HAP-1 (cell line): Measurements from ENCODE around the gene PEX26.
"Not testable (repeated sequence)": the region's sequence is repeated elsewhere in the genome, so short reads cannot be mapped to it uniquely, and the experiment has no call there.

Experiments
- DNase-seq, 2 experiments: peaks; one replicate each; pipeline ENCODE4 v3.0.0-alpha.2; 2016 to 2020; ENCODE audit warnings: low spot score in 2 of 2
- H3K27me3 ChIP-seq: fragments of 250-450 bp; sonication (Bioruptor Pico); 2 replicates; pipeline ENCODE4 v1.5.1; 2020; ENCODE audit warnings: low read depth, mild to moderate bottlenecking, moderate library complexity
- H3K36me3 ChIP-seq: fragments of 250-450 bp; sonication (Bioruptor Pico); replicated peaks from 2 replicates; pipeline ENCODE4 v1.5.1; 2020; ENCODE audit warnings: mild to moderate bottlenecking
- H3K4me1 ChIP-seq: fragments of 250-450 bp; sonication (Bioruptor Pico); 2 replicates; pipeline ENCODE4 v1.5.1; 2020; ENCODE audit warnings: mild to moderate bottlenecking
- H3K4me3 ChIP-seq: fragments of 250-450 bp; sonication (Bioruptor Pico); 2 replicates; pipeline ENCODE4 v1.5.1; 2020; ENCODE audit warnings: mild to moderate bottlenecking, moderate library complexity
- H3K9me3 ChIP-seq: fragments of 250-450 bp; sonication (Bioruptor Pico); 2 replicates; pipeline ENCODE4 v1.5.1; 2020; ENCODE audit warnings: mild to moderate bottlenecking, moderate library complexity
- in situ Hi-C: fragments of 300-500 bp; cut with MboI; formaldehyde crosslinking; loops from 3 replicates; pipeline ENCODE4 v1.14.3; 2020; ENCODE audit warnings: low sequenced_read_pairs, inconsistent platforms, mixed read lengths

PEX26 gene

DNA sequence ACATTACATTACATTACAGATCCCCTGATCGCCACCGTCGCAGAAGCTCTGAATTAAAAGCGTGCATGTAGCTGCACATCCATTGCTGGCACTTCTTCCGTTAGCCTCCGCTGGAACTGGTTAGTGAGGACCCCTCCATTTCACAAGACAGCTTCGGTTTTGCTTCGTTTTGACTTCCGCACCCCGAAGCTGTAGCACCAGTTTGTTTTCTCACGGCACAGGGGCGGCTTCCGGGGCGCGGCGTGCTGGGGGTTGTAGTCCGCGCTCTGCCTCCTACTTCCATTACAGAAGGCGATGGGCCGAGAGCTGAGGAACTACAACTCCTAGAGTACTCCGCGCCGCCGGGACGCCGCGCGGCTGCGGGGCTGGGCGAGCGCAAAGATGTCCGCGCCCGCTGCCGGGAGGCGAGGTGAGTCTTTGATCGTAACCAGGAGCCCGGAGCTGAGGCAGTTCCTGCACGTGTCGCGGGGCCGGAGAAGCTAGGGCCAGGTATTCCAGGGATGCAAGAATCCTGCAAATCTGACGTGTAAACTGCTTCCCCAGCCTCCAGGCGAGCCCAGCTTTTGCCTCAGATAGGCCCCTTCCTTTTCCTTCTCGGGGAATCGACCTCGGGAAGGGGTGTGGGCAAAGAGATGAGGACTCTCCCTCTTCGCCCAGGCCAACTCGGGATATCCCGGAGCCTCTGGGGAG is at the start of gene PEX26:
PEX26 (plus strand) TSS at position 352 of the 690 bp plus-strand sequence. CDS start 387 bp downstream, outside the sequence.
- Histone ChIP-seq H3K27me3 (no peaks in the 10 kb centered on the region), H3K4me1 (peaks cover 15% of the 10 kb centered on the region), H3K9me3 (no peaks in the 10 kb centered on the region), H3K36me3 (peaks cover 33% of the 10 kb centered on the region), H3K4me3 (peak within 1 kb of the TSS; percentile 89)
- in situ Hi-C loops: no loop called here
- peak; percentile 92 to 94 for DNase-seq

DNA sequence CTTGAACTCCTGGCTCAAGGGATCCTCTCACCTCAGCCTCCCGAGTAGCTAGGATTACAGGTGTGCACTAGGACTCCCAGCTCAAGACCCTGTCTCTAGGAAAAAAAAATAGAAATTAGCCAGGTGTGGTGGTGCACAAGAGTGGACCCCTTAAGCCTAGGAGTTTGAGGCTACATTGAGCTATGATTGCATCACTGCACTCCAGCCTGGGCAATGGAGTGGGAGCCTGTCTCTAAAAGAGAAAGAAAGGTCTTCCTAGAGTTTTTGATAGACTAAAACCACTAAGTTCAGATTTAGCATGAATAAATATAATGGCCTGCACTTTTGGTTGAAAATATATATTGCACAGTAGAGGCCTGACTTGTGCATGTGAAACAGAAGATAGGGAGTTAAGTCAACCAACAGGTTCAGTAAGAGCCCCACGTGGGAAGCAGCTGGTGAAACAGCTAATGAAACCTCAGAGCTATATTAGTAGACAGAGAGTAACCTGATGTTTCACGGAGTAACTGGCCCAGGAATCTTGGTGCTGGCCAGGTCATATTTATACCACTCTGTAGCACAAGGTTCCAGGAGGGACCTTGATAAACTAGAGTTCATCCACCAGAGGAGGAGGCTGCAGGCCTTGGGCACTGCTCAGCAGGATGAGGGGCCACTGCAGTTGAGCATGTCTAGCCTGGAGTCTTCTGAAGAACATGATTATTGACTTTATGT is 48.8 kb upstream of the PEX26 start:
- in situ Hi-C loops: loop anchor here (5.0 kb wide), 1 partner anchor 33 kb away; no protein-coding TSS in a partner anchor
- Histone ChIP-seq H3K27me3 (no peaks in the 10 kb centered on the region), H3K36me3 (no peaks in the 10 kb centered on the region), H3K4me1 (peaks cover 3% of the 10 kb centered on the region), H3K4me3 (no peak overlapping the region), H3K9me3 (no peaks in the 10 kb centered on the region)
- no peak for DNase-seq

DNA sequence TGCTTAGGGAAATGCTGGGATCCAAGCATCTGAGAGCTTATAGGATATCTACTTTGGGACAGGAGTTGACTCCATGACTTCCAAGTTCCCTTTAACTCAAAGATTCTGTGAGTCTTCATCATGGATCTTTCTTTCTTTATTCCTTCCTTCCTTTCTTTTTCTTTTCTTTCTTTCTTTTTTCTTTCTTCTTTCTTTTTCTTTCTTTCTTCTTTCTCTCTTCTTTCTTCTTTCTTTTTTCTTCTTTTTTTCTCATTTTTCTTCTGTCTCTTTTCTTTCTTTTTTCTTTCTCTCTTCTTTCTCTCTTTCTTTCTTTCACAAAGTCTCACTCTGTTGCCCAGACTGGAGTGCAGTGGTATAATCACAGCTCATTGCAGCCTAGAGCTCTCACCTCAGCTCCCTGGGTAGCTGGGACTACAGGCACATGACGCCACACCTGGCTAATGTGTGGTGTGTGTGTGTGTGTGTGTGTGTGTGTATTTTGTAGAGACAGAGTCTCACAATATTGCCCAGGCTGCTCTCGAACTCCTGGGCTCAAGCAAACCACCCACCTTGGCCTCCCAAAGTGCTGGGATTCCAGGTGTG is 48.0 kb upstream of the PEX26 start:
- H3K4me1 ChIP-seq: peaks cover under 1% of the 10 kb centered on the region
- in situ Hi-C loops: loop anchor here (5.0 kb wide), 1 partner anchor 33 kb away; no protein-coding TSS in a partner anchor
- no peak overlapping the region for H3K4me3 ChIP-seq
- H3K36me3 ChIP-seq: no peaks in the 10 kb centered on the region
- H3K9me3 ChIP-seq: no peaks in the 10 kb centered on the region
- no peak for DNase-seq
- H3K27me3 ChIP-seq: no peaks in the 10 kb centered on the region

DNA sequence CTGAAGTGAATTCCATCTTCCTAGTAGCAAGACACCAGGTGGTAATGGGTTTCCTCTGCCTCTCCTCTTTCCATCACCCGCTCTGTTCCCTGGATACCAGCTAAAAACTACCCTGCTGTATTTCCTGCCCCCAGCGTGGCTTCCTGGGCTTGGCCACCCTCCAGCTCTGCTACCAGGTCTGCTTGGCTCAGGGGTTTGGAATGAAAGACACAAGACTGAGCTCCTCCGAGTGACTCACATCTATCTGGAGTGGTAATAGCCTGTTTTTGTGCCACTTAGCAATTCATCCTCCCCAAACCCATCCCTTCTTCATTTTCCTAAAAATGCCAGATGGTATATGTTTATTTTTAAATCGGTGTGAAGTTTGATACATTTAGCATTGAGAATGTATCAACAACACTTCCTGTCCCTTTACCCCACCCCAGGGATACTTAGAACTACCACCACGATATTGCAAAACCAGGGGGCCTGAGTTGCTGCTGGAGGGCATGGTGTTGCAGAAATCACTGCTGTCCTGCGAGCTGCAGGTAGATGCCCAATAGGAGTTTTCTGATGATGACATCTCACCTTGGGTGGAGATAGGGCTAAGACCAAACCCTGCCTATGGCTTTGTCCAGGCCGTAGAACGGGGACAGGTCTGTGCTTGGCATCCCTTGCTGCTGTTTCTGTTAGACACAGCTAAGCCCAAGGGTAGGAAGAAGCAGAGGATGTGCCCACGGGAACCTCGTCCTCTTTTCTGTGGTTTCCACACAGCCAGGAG is 45.9 kb upstream of the PEX26 start:
- Histone ChIP-seq H3K4me1 (no peaks in the 10 kb centered on the region), H3K27me3 (no peaks in the 10 kb centered on the region), H3K4me3 (no peak overlapping the region), H3K36me3 (no peaks in the 10 kb centered on the region), H3K9me3 (no peaks in the 10 kb centered on the region)
- no peak for DNase-seq
- in situ Hi-C loops: no loop called here

DNA sequence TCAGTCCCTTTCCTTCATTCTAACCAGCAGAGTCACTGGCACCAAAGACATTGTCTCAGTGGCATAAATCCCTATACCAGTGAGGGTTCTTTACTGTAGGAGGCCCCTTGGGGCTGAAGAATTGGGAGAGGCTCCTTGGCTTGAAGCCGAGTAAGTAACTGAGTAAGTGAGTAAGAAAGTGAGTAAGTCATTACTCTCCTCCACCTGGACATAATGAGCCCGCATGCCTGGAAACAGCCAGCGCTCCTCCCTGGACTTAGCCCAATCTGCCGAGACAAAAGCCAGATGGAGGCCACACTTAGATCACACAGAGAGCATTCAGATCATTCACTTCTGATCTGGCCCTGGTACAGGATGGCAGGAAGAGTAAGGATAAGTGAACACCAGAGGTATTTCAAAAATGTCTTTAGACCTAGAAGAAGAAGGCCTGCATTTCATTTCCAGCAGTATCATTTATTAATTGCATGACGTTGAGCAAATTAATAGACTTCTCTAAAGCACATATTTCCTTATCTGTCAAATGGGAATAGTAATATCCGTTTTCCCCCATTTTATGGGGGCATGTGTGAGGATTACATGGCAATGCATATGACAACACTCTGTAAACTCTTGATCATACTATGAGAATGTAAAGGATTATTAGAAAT is 45.2 kb upstream of the PEX26 start:
- Histone ChIP-seq H3K4me3 (no peak overlapping the region), H3K27me3 (no peaks in the 10 kb centered on the region), H3K36me3 (no peaks in the 10 kb centered on the region), H3K4me1 (no peaks in the 10 kb centered on the region), H3K9me3 (no peaks in the 10 kb centered on the region)
- no peak for DNase-seq
- in situ Hi-C loops: no loop called here

DNA sequence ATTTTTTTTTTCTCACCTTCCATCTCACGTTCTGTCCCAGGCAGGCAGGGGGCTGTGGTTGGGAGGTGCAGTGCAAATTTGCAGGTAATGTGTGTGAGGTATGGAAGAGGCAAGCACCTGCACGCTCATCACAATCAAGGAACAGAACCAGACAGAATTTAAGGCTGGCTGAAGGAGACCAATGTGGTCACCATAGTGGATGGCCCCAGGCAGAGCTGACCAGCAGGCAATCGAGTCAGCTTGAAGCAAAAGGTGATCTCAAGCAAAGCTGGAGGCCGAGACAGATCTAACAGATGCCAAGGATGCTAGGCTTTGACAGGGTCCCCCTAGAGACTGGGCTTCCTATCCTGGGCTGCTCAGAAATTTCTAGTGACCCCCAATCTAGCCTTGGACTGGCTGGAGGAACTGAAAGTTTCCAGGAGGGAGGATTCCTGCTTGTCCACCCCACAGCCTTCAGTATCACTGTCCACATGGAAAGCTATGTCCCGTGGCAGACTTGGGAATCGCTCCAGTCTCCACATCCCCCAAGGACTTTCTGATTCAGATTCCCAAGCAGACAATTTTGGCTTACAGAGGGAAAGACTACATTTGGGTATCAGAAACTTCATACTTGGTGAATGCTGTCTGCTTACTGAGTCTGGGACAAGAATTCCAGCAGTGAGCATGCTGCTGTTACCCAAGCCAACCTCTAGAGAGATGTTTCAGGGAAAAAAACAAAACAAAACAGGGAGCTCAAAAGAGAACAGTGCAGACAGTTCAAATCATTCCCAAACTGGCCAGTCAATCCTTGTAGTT is 44.4 kb upstream of the PEX26 start:
- H3K9me3 ChIP-seq: no peaks in the 10 kb centered on the region
- H3K27me3 ChIP-seq: no peaks in the 10 kb centered on the region
- H3K4me1 ChIP-seq: no peaks in the 10 kb centered on the region
- in situ Hi-C loops: no loop called here
- no peaks in the 10 kb centered on the region for H3K36me3 ChIP-seq
- no peak for DNase-seq
- no peak overlapping the region for H3K4me3 ChIP-seq

DNA sequence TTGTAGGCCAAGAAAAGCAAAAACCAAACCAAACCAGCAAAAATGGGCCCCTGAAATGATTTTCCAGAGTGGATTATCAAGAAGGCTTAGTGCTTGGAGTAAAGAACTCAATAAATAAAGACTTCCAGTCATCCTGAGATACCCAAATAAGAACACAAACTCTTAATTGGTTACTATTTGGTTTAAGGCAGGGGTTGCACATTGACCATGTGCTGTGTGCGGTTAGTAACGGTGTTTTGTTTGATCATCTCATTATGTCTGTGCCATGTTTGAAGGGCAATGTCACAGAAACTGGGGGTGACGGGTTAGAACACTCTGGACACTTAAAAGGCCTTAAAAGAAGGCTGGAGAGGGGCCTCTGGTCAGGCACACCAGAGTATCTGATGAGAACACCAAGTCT is 43.7 kb upstream of the PEX26 start:
- in situ Hi-C loops: no loop called here
- H3K9me3 ChIP-seq: no peaks in the 10 kb centered on the region
- DNase-seq: no peak
- no peak overlapping the region for H3K4me3 ChIP-seq
- H3K4me1 ChIP-seq: no peaks in the 10 kb centered on the region
- H3K27me3 ChIP-seq: no peaks in the 10 kb centered on the region
- no peaks in the 10 kb centered on the region for H3K36me3 ChIP-seq

DNA sequence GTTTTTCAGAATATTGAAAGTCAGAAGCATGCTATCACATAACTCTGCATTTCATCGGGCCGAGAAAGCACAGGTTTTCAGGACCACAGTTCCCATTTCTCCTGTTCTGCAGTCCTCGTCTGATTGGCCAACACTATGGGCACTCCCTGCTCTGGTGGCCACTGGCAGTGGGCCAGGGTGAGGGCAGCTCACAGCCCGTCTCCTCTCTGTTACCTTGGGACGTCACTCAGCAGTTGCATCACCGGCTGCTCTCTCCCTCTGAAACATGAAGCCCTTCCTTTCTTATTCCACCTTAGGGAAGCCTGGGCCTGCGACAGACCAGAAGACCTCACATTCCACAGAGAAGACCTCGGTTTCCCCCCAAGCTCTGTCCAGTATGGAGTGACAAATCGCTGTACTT is 42.0 kb upstream of the PEX26 start:
- no peak for DNase-seq
- no peak overlapping the region for H3K4me3 ChIP-seq
- in situ Hi-C loops: no loop called here
- H3K27me3 ChIP-seq: no peaks in the 10 kb centered on the region
- no peaks in the 10 kb centered on the region for H3K9me3 ChIP-seq
- H3K36me3 ChIP-seq: no peaks in the 10 kb centered on the region
- H3K4me1 ChIP-seq: no peaks in the 10 kb centered on the region

DNA sequence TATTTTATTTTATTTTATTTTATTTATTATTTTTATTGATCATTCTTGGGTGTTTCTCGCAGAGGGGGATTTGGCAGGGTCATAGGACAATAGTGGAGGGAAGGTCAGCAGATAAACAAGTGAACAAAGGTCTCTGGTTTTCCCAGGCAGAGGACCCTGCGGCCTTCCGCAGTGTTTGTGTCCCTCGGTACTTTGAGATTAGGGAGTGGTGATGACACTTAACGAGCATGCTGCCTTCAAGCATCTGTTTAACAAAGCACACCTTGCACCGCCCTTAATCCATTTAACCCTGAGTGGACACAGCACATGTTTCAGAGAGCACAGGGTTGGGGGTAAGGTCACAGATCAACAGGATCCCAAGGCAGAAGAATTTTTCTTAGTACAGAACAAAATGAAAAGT is 36.9 kb upstream of the PEX26 start:
- in situ Hi-C loops: not testable (repeated sequence)

DNA sequence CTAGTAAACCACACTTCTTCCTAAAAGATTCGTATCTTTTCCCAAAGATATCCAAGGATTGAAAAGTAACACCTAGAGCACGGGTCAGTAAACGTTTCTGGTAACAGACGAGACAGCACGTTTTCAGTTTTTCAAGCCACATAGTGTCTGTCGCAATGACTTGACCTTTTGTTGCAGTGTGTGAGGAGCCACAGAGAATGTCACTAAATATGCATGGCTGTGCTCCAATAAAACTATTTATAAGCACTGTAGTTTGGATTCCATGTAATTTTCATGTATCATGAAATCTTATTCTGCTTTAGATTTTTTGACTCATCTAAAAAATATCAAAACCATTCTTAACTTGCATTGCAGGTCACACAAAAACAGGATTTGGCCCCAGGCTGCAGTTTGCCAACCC is 35.1 kb upstream of the PEX26 start:
- no peak for DNase-seq
- in situ Hi-C loops: no loop called here
- no peaks in the 10 kb centered on the region for H3K4me1 ChIP-seq
- H3K36me3 ChIP-seq: no peaks in the 10 kb centered on the region
- H3K27me3 ChIP-seq: no peaks in the 10 kb centered on the region
- no peak overlapping the region for H3K4me3 ChIP-seq
- H3K9me3 ChIP-seq: peaks cover 5% of the 10 kb centered on the region

More for the DNA sequence above, 36.9 kb upstream of the PEX26 start:
- not testable (repeated sequence) for H3K27me3 ChIP-seq, DNase-seq, H3K4me1 ChIP-seq, H3K36me3 ChIP-seq, H3K4me3 ChIP-seq, H3K9me3 ChIP-seq

DNA sequence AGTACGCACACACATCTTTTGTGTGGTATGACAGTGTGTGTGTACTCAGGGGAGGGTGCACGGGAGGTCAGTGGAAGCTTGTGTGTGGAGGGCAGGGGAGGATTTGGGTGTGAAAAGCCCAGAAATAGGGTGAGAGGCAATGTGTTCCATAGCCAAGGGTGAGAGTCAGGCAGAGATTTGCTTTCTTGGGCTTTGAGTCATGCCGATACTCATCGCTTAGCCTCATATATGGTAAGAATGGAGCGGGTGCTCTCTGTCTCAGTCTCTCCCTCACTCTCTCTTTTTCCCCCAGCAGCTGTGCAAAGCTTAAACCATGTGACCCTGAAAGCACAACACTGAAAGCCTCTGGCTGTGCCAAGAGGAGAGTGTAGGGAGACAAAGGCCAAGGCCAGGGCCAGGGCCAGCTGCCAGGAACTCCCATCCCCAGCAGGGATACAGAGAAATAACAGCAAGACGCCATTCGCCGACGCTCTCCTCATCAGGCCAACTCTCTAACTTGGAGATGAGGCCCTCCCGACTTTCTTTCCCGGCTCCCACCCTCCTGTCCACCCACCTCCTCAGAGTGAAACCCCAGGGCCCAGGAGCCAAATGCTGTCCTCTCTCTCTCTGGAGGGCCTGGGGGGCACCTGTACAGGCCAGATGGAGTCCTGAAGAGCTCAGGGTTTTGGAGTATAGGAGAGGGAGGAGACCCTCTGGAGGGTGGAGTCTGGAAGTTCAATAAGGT is 33.1 kb upstream of the PEX26 start:
- peaks cover 6% of the 10 kb centered on the region; the same call in 1 of the 2 replicates for H3K4me1 ChIP-seq
- no peaks in the 10 kb centered on the region for H3K36me3 ChIP-seq
- peaks cover 5% of the 10 kb centered on the region for H3K9me3 ChIP-seq
- in situ Hi-C loops: no loop called here
- peaks cover 8% of the 10 kb centered on the region for H3K27me3 ChIP-seq
- no peak for DNase-seq
- no peak overlapping the region for H3K4me3 ChIP-seq

DNA sequence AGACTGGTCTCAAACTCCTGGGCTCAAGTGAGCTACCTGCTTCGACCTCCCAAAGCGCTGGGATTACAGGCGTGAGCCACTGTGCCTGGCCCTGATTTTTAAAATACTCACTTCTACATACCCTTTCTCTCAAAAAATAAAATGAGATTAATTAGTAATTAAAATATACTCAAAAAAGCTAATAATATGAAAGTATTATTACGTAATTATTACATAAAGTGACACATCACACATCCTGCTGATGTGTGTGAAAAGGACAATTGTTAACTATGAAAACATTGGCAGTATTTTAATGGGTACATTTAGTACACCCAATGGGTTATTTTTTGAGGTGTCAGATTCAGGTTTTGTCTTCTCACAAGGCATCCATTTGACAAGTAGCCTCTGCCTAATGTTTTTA is 32.0 kb upstream of the PEX26 start:
- H3K9me3 ChIP-seq: peaks cover 5% of the 10 kb centered on the region
- in situ Hi-C loops: no loop called here
- H3K36me3 ChIP-seq: no peaks in the 10 kb centered on the region
- peaks cover 8% of the 10 kb centered on the region for H3K27me3 ChIP-seq
- no peak for DNase-seq
- H3K4me1 ChIP-seq: peaks cover 6% of the 10 kb centered on the region; the same call in 1 of the 2 replicates
- H3K4me3 ChIP-seq: no peak overlapping the region
